Adipocyte (in vitro differentiated cells): ENCODE measurements around the gene CAPN9.

ENCODE experiments used
- DNase-seq: peaks from one replicate; pipeline ENCODE4 v3.0.0-alpha.2; 2015; ENCODE audit warnings: low read depth
- H3K27me3 ChIP-seq: replicated peaks from 2 replicates; pipeline ENCODE4 v1.7.0; 2013; ENCODE audit warnings: mild to moderate bottlenecking, low read length, moderate library complexity; ENCODE audit not compliant: control insufficient read depth, insufficient read depth
- H3K36me3 ChIP-seq: 2 replicates; pipeline ENCODE4 v1.7.0; 2013; ENCODE audit warnings: low read length, mild to moderate bottlenecking, moderate library complexity; ENCODE audit not compliant: control insufficient read depth, insufficient read depth, severe bottlenecking
- H3K4me1 ChIP-seq: 2 replicates; pipeline ENCODE4 v1.7.0; 2013; ENCODE audit warnings: mild to moderate bottlenecking, low read length, moderate library complexity; ENCODE audit not compliant: control insufficient read depth, insufficient read depth
- H3K4me3 ChIP-seq: 2 replicates; pipeline ENCODE4 v1.7.0; 2013; ENCODE audit warnings: mild to moderate bottlenecking, low read length, moderate library complexity
- H3K9ac ChIP-seq: 2 replicates; pipeline ENCODE4 v1.7.0; 2013; ENCODE audit warnings: mild to moderate bottlenecking, low read length, moderate library complexity
- H3K9me3 ChIP-seq: 2 replicates; pipeline ENCODE4 v1.7.0; 2013; ENCODE audit warnings: mild to moderate bottlenecking, low read length, moderate library complexity; ENCODE audit not compliant: control insufficient read depth

Gene CAPN9

DNA sequence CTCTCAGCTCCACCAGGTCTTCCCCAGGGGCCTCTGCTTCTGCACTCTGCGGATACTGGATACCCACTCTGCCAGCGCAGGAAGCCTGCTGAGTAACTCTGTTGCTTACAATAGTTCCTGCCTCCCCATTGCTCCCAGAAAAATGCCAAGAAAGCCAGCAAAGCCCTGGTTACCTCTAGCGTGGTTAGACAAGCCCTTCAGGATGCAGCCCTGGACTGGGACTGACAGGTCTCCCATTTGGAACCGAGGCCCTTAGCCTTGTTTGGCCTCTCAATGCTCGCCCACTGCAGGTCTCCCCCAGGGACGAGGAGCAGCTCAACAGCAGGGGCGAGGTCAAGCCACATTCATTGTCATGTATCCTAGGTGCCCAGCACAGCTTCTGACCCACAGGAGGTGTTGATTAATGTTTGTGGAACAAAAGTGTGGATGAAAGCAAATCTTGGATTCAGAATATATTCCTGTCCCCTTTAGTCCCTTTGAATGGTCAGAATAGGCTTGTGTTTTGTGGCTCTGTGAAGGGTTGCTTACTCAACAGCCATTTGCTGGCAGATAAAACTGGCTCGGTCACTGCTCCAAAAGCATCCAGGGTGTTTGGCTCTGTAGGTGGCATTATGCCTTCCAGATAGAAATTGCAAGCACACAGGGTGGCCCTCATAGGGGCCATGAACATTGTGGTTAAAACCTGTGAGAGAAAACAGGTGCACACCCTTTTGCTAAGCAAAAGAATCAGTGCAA lies 62.2 kb downstream of the CAPN9 start:
- DNase-seq = no peak
- H3K4me1 ChIP-seq = peaks cover 16% of the 10 kb centered on the region
- H3K9me3 ChIP-seq = peaks cover 13% of the 10 kb centered on the region
- no peak overlapping the region for H3K9ac ChIP-seq
- no peaks in the 10 kb centered on the region for H3K27me3 ChIP-seq
- H3K4me3 ChIP-seq = no peak overlapping the region
- no peaks in the 10 kb centered on the region for H3K36me3 ChIP-seq

DNA sequence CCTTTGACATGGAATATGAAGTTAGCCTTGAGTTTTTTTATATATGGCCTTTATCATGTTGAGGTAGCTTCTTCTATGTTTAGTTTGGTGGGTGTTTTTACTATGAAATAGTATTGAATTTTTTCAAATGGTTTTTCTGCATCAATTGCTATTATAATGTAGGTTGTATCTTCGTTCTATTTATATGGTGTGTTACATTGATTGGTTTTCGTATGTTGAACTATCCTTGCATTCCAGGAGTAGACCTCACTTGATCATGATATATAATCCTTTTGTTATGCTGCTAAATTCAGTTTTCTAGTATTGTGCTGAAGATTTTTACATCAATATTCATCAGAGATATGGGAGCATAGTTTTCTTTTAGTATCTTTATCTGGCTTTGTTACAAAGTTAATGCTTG lies 65.4 kb downstream of the CAPN9 start:
- peaks cover 14% of the 10 kb centered on the region for H3K4me1 ChIP-seq
- no peak for DNase-seq
- no peaks in the 10 kb centered on the region for H3K27me3 ChIP-seq
- no peaks in the 10 kb centered on the region for H3K36me3 ChIP-seq
- H3K4me3 ChIP-seq = no peak overlapping the region
- H3K9ac ChIP-seq = no peak overlapping the region
- peaks cover 13% of the 10 kb centered on the region for H3K9me3 ChIP-seq

DNA sequence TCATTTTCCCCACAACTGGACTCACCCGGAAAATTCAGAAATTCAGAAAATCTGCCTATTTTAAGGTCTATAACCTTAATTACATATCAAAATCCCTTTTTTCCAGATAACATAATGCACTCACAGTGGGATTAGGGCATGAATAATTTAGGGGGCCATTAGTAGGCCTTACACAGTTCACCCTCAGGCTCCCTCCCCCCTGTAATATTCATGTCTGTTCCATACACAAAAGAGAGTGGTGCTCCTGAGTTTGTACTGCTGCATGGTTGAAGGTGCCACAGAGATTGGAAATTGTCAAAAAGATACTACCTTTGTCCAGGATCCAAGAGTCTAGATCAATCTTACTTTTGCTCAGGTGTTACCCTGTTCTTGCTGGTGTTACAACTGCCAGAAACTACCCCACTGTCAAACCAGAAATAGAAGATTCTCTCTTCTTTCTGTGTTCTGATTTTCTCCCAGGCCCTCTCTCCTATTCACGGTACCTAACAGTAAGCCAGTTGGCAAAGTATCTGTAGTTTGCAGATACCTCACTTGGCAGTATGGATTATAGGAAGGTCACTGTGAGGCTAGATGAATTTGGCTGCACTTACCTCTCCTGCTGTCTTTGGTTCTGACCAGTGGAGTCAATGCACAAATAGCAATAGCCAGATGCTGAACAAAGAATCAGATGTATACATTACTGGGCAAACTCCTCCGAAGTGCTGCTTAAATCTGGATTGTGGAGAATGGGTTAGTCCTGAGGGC lies 67.9 kb downstream of the CAPN9 start:
- no peak for DNase-seq
- H3K4me1 ChIP-seq = no peaks in the 10 kb centered on the region
- H3K9me3 ChIP-seq = peaks cover 13% of the 10 kb centered on the region
- no peaks in the 10 kb centered on the region for H3K27me3 ChIP-seq
- H3K36me3 ChIP-seq = no peaks in the 10 kb centered on the region
- no peak overlapping the region for H3K4me3 ChIP-seq
- no peak overlapping the region for H3K9ac ChIP-seq

DNA sequence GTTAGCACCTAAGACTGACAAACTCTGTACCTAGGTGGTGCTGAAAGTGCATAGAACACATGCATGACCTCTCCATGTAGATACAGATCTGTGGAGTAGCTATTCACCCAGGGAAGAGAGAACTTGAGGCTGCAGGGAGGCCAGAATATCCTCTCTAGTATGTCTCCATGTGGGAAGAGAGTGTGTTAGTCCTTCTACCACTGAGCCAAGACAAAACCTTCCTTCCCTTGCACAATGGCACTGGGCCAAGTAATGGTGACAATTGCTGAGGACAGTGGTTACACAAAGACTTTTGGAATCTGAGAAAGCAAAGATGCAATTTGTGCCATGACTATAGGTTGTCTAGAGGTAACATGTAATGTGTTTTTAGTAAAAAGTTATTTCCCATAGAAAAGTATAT lies 68.8 kb downstream of the CAPN9 start:
- H3K9ac ChIP-seq = no peak overlapping the region
- no peaks in the 10 kb centered on the region for H3K27me3 ChIP-seq
- no peaks in the 10 kb centered on the region for H3K36me3 ChIP-seq
- no peak overlapping the region for H3K4me3 ChIP-seq
- H3K9me3 ChIP-seq = peaks cover 13% of the 10 kb centered on the region
- no peaks in the 10 kb centered on the region for H3K4me1 ChIP-seq
- DNase-seq = no peak

DNA sequence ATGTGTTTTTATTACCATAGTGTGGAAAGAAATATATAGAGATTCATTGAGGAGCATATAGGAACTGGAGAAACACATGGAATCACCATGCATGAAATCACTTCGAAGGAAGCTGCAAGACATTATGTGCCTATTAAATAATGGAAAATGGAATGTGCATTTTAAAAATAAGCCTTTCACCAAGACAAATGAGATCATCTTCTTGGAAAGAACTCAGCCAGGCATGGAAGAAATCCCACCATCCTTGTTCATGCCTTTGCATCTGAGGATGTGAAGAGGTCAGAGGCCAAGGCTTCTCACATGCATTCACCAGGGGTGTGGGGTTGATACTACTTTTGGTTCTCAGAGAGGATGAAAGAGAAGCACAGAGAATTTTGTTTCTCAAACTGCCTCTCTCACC lies 71.2 kb downstream of the CAPN9 start:
- Histone ChIP-seq H3K4me3 (no peak overlapping the region), H3K9me3 (no peaks in the 10 kb centered on the region), H3K36me3 (no peaks in the 10 kb centered on the region), H3K9ac (no peak overlapping the region), H3K4me1 (peaks cover 12% of the 10 kb centered on the region), H3K27me3 (no peaks in the 10 kb centered on the region)
- DNase-seq = no peak

DNA sequence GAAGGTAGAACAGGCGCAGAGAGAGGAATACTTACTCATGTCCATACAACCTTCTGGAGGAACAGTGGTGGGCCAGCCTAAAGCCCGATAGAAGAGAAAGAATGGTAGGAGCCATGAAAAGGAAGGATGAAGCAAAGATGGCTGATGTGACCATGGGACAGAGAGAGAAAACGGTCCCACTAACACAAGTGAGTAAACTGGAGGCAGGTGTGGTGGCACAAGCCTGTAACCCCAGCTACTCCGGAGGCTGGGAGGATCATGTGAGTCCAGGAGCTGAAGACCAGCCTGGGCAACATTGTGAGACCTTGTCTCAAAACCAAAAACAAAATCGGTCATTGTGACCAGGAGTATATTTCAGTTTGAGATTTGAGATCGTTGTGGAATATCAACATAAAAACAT lies 71.7 kb downstream of the CAPN9 start:
- H3K27me3 ChIP-seq = no peaks in the 10 kb centered on the region
- H3K4me3 ChIP-seq = no peak overlapping the region
- H3K9me3 ChIP-seq = no peaks in the 10 kb centered on the region
- no peak for DNase-seq
- H3K4me1 ChIP-seq = peaks cover 18% of the 10 kb centered on the region
- no peaks in the 10 kb centered on the region for H3K36me3 ChIP-seq
- no peak overlapping the region for H3K9ac ChIP-seq

DNA sequence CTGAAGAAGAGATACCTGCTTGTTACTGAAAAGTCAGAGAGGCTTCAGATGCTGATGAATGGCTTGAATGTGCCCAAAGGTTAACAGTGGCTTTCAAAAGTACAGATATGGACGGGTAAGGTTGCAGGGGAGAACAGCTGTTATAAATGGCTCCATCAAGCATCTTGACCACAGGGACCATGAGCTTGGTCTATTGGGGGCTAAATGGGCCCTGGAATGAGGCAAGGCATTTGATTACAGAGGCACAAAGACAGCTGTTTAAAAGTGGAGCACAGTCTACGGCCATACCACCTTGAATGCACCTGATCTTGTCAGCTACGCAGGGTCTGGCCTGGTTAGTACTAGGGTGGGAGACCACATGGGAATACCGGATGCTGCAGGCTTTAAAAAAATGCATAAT lies 72.8 kb downstream of the CAPN9 start:
- H3K36me3 ChIP-seq = no peaks in the 10 kb centered on the region

DNA sequence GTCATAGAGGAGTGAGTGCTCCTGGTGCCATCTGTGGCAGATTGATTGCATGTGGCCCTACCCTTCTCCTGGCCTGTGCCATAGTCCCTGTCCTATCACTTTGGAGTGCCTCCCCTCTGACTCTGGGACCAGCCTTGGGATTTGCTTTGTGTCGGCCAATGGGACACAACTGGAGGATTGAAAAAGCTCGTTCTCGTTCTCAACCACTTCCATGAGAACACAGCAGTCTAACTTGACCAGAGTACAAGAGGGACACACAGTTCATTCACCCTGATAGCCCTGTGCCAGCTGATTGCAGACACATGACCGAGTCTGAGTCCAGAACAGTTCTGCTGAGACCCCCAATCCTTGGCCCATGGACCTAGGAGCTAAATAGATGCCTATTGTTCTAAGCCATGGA lies 73.4 kb downstream of the CAPN9 start:
- Histone ChIP-seq H3K36me3 (no peaks in the 10 kb centered on the region), H3K4me3 (no peak overlapping the region), H3K4me1 (peaks cover 33% of the 10 kb centered on the region), H3K27me3 (no peaks in the 10 kb centered on the region), H3K9me3 (no peaks in the 10 kb centered on the region), H3K9ac (no peak overlapping the region)
- DNase-seq = no peak

More for the DNA sequence above, 72.8 kb downstream of the CAPN9 start:
- no peak overlapping the region for H3K9ac ChIP-seq
- H3K27me3 ChIP-seq = no peaks in the 10 kb centered on the region
- DNase-seq = no peak
- peaks cover 28% of the 10 kb centered on the region for H3K4me1 ChIP-seq
- no peak overlapping the region for H3K4me3 ChIP-seq
- no peaks in the 10 kb centered on the region for H3K9me3 ChIP-seq

DNA sequence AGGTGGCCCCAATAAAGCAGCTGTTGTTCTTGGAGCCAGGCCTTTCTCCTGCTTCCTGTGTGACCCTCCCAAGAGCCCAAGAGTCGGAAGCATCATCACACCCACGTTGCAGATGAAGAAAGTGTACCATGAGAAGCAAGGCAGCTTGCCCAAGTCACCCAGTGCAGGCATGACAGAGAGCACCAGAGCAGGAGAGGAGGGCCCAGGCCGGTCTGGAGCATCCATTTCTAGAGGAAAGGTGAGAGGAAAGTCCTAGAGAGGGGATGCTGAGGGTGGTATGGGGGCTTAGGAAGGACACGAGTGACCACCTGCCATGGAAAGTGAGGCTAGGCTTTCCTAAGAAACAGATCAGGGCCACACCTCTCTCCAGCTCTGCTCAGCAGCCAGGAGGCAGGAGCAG lies 74.2 kb downstream of the CAPN9 start:
- Histone ChIP-seq H3K4me3 (no peak overlapping the region), H3K9me3 (no peaks in the 10 kb centered on the region), H3K27me3 (no peaks in the 10 kb centered on the region), H3K36me3 (no peaks in the 10 kb centered on the region), H3K4me1 (peaks cover 41% of the 10 kb centered on the region), H3K9ac (no peak overlapping the region)
- DNase-seq = no peak

DNA sequence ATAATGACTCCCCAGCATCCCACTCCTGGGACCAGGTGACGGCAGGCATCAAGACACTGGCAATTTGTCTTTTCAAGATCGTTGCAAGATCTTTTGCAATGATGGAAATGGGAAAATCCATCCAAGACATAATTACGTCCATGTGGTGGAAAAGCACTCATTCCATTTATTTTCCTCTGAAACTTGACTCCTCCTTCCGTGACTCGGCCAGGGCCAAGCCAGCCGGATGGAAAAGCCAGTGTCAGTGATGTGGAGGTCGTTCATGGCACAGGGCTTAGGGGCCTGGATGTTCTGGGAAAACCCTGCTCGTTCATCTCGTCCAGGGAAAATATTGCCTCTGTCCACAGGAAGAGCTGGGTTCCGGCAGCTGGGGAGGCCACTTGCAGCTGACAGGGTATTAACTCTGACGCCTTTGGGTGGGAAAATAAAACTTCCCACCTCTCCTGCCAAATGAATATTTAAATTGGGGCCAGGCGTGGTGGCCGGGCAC lies 74.9 kb downstream of the CAPN9 start:
- H3K9me3 ChIP-seq = no peaks in the 10 kb centered on the region
- H3K4me1 ChIP-seq = peaks cover 49% of the 10 kb centered on the region
- H3K4me3 ChIP-seq = no peak overlapping the region
- H3K9ac ChIP-seq = no peak overlapping the region
- H3K27me3 ChIP-seq = no peaks in the 10 kb centered on the region
- no peaks in the 10 kb centered on the region for H3K36me3 ChIP-seq
- peak; percentile 85 for DNase-seq

DNA sequence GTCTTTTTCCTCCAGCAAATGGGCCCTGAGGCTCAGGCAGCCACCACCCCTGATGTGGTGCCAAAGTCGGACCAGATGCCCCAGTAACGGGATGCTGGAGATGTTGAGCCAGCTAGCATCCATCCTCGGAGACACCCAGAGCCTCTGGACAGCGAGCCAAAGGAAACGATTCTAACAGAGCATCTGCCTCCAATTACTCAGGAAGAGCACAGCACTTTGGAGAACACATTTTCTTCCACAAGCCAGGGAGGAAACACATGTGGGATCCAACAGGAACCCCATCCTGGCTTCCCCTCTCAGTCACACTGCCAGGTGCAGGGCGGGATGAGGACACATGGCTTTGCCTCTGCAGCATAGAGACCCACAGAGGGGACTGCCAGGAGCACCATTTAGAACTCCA lies 76.2 kb downstream of the CAPN9 start:
- no peaks in the 10 kb centered on the region for H3K36me3 ChIP-seq
- no peaks in the 10 kb centered on the region for H3K27me3 ChIP-seq
- no peaks in the 10 kb centered on the region for H3K9me3 ChIP-seq
- no peak overlapping the region for H3K4me3 ChIP-seq
- H3K9ac ChIP-seq = peak overlapping the region; percentile 17
- peaks cover 62% of the 10 kb centered on the region for H3K4me1 ChIP-seq
- DNase-seq = peak; percentile 53
